ENCODE results near the gene PTGFRN. TPM values are rescaled to one million over a fixed set of nuclear protein-coding genes. Genes with fewer than 3 reads are reported as not detected.

PTGFRN gene
- polyA plus RNA-seq, 3 donors, result 52.8 to 56.7 (median 56.4) TPM

- no peak for DNase-seq (ENCODE audit: extremely low read depth in 1 of 11, low read depth in 9 of 11, low spot score in 4 of 11)
Observed at GRCh38 chr1:116879478-116880133, 30.1 kb upstream of the PTGFRN start.

- no peak for DNase-seq (ENCODE audit: extremely low read depth in 1 of 11, low read depth in 9 of 11, low spot score in 4 of 11)
Observed at GRCh38 chr1:116880917-116881316, 28.8 kb upstream of the PTGFRN start.

- peak in 3 of 11 donors; percentile 29 to 41 (median 37) for DNase-seq (ENCODE audit: extremely low read depth in 1 of 11, low read depth in 9 of 11, low spot score in 4 of 11)
Observed at GRCh38 chr1:116881879-116882520, 27.7 kb upstream of the PTGFRN start.

GRCh38 chr1:116882866-116883265, 26.9 kb upstream of the PTGFRN start:
- no peak for DNase-seq (ENCODE audit: extremely low read depth in 1 of 11, low read depth in 9 of 11, low spot score in 4 of 11)

GRCh38 chr1:116886291-116886878, 23.3 kb upstream of the PTGFRN start:
- no peak for DNase-seq (ENCODE audit: extremely low read depth in 1 of 11, low read depth in 9 of 11, low spot score in 4 of 11)

- no peak for DNase-seq (ENCODE audit: extremely low read depth in 1 of 11, low read depth in 9 of 11, low spot score in 4 of 11)
Observed at GRCh38 chr1:116887212-116887611, 22.5 kb upstream of the PTGFRN start.

GRCh38 chr1:116889380-116889779, 20.3 kb upstream of the PTGFRN start:
- no peak for DNase-seq (ENCODE audit: extremely low read depth in 1 of 11, low read depth in 9 of 11, low spot score in 4 of 11)

- DNase-seq (ENCODE audit: extremely low read depth in 1 of 11, low read depth in 9 of 11, low spot score in 4 of 11), result no peak
Observed at GRCh38 chr1:116891396-116892079, 18.2 kb upstream of the PTGFRN start.

GRCh38 chr1:116895073-116895472, 14.6 kb upstream of the PTGFRN start:
- DNase-seq (ENCODE audit: extremely low read depth in 1 of 11, low read depth in 9 of 11, low spot score in 4 of 11), result no peak

- DNase-seq (ENCODE audit: extremely low read depth in 1 of 11, low read depth in 9 of 11, low spot score in 4 of 11), result no peak
Observed at GRCh38 chr1:116899529-116899928, 10.2 kb upstream of the PTGFRN start.

GRCh38 chr1:116900471-116901365, 9.0 kb upstream of the PTGFRN start:
- DNase-seq (ENCODE audit: extremely low read depth in 1 of 11, low read depth in 9 of 11, low spot score in 4 of 11), result no peak

- DNase-seq (ENCODE audit: extremely low read depth in 1 of 11, low read depth in 9 of 11, low spot score in 4 of 11), result no peak
Observed at GRCh38 chr1:116902027-116902426, 7.7 kb upstream of the PTGFRN start.

GRCh38 chr1:116902723-116903383, 6.9 kb upstream of the PTGFRN start:
- no peak for DNase-seq (ENCODE audit: extremely low read depth in 1 of 11, low read depth in 9 of 11, low spot score in 4 of 11)

- no peak for DNase-seq (ENCODE audit: extremely low read depth in 1 of 11, low read depth in 9 of 11, low spot score in 4 of 11)
Observed at GRCh38 chr1:116904791-116905320, 4.9 kb upstream of the PTGFRN start.

- DNase-seq (ENCODE audit: extremely low read depth in 1 of 11, low read depth in 9 of 11, low spot score in 4 of 11), result no peak
Observed at GRCh38 chr1:116906812-116907211, 2.9 kb upstream of the PTGFRN start.

- DNase-seq (ENCODE audit: extremely low read depth in 1 of 11, low read depth in 9 of 11, low spot score in 4 of 11), result no peak
Observed at GRCh38 chr1:116907351-116907750, 2.4 kb upstream of the PTGFRN start.

GRCh38 chr1:116908266-116908665, 1.4 kb upstream of the PTGFRN start:
- no peak for DNase-seq (ENCODE audit: extremely low read depth in 1 of 11, low read depth in 9 of 11, low spot score in 4 of 11)

- no peak for DNase-seq (ENCODE audit: extremely low read depth in 1 of 11, low read depth in 9 of 11, low spot score in 4 of 11)
Observed at GRCh38 chr1:116908820-116909511, 750 bp upstream of the PTGFRN start.

Measured in renal cortex interstitium (tissue), 11 donors.